H9 (cell line): ENCODE data around the gene DOK6. TPM values are rescaled to one million over a fixed set of nuclear protein-coding genes. Genes with fewer than 3 reads are reported as not detected.
"Not testable (repeated sequence)": the region's sequence is repeated elsewhere in the genome, so short reads cannot be mapped to it uniquely, and the experiment has no call there.

Experiments used
- DNase-seq: peaks from one replicate; pipeline ENCODE4 v3.0.0-alpha.2; 2017
- H2AFZ ChIP-seq: one replicate; pipeline ENCODE4 v1.6.1; 2013; ENCODE audit warnings: mild to moderate bottlenecking, low read length, control low read depth, moderate library complexity
- H2AK5ac ChIP-seq: 2 replicates; pipeline ENCODE4 v1.6.1; 2013; ENCODE audit warnings: low read length, control low read depth, mixed read lengths; ENCODE audit not compliant: insufficient read length
- H2BK120ac ChIP-seq: one replicate; pipeline ENCODE4 v1.6.1; 2013; ENCODE audit warnings: low read depth, mild to moderate bottlenecking, low read length, control low read depth, inconsistent platforms; ENCODE audit not compliant: poor library complexity, severe bottlenecking
- H2BK12ac ChIP-seq: 2 replicates; pipeline ENCODE4 v1.6.1; 2013; ENCODE audit warnings: low read length, control low read depth, mixed read lengths, low read depth; ENCODE audit not compliant: insufficient read length
- H2BK15ac ChIP-seq: 2 replicates; pipeline ENCODE4 v1.6.1; 2013; ENCODE audit warnings: low read depth, low read length, control low read depth
- H2BK20ac ChIP-seq: one replicate; pipeline ENCODE4 v1.6.1; 2013; ENCODE audit warnings: low read depth, mild to moderate bottlenecking, low read length, control low read depth, inconsistent platforms; ENCODE audit not compliant: poor library complexity, severe bottlenecking
- H2BK5ac ChIP-seq: 2 replicates; pipeline ENCODE4 v1.6.1; 2013; ENCODE audit warnings: low read length, control low read depth, mixed read lengths; ENCODE audit not compliant: insufficient read length
- H3K14ac ChIP-seq: 2 replicates; pipeline ENCODE4 v1.6.1; 2013; ENCODE audit warnings: low read length, control low read depth; ENCODE audit not compliant: insufficient read depth
- H3K18ac ChIP-seq: 2 replicates; pipeline ENCODE4 v1.6.1; 2013; ENCODE audit warnings: low read depth, mild to moderate bottlenecking, mixed read lengths, low read length, control low read depth; ENCODE audit not compliant: insufficient read length
- H3K23ac ChIP-seq: 2 replicates; pipeline ENCODE4 v1.6.1; 2013; ENCODE audit warnings: low read length, control low read depth, mixed read lengths, low read depth; ENCODE audit not compliant: insufficient read length
- H3K23me2 ChIP-seq: 2 replicates; pipeline ENCODE4 v1.6.1; 2013; ENCODE audit warnings: low read depth, mild to moderate bottlenecking, mixed read lengths, low read length, control low read depth; ENCODE audit not compliant: insufficient read length, poor library complexity, severe bottlenecking
- H3K27ac ChIP-seq: 2 replicates; pipeline ENCODE4 v1.5.1; 2013; ENCODE audit warnings: low read length, control low read depth, mixed read lengths, low read depth; ENCODE audit not compliant: insufficient read length
- H3K27me3 ChIP-seq: 2 replicates; pipeline ENCODE4 v1.6.1; 2013; ENCODE audit warnings: low read length, control low read depth, inconsistent platforms; ENCODE audit not compliant: insufficient read depth
- H3K4ac ChIP-seq: 2 replicates; pipeline ENCODE4 v1.6.1; 2013; ENCODE audit warnings: low read depth, mild to moderate bottlenecking, control low read depth, inconsistent platforms, low read length, moderate library complexity
- H3K4me1 ChIP-seq: 2 replicates; pipeline ENCODE4 v1.6.1; 2013; ENCODE audit warnings: low read length, control low read depth, inconsistent platforms; ENCODE audit not compliant: insufficient read depth
- H3K4me2 ChIP-seq: 2 replicates; pipeline ENCODE4 v1.6.1; 2013; ENCODE audit warnings: low read length, control low read depth, mixed read lengths; ENCODE audit not compliant: insufficient read length, insufficient read depth
- H3K56ac ChIP-seq: 2 replicates; pipeline ENCODE4 v1.6.1; 2013; ENCODE audit warnings: low read depth, mild to moderate bottlenecking, mixed read lengths, low read length, control low read depth; ENCODE audit not compliant: insufficient read length
- H3K79me1 ChIP-seq: 2 replicates; pipeline ENCODE4 v1.6.1; 2013; ENCODE audit warnings: low read depth, mild to moderate bottlenecking, moderate library complexity, low read length, control low read depth, inconsistent platforms; ENCODE audit not compliant: insufficient read depth, poor library complexity, severe bottlenecking
- H3K79me2 ChIP-seq: 2 replicates; pipeline ENCODE4 v1.6.1; 2013; ENCODE audit warnings: low read length, control low read depth, inconsistent platforms; ENCODE audit not compliant: insufficient read depth
- H3K9ac ChIP-seq: 2 replicates; pipeline ENCODE4 v1.6.1; 2013; ENCODE audit warnings: low read length, control low read depth, mixed read lengths; ENCODE audit not compliant: insufficient read length; ENCODE audit errors: extremely low read depth
- H3K9me3 ChIP-seq: one replicate; pipeline ENCODE4 v1.6.1; 2013; ENCODE audit warnings: low read depth, low read length, inconsistent platforms; ENCODE audit not compliant: control insufficient read depth
- H3T11ph ChIP-seq: one replicate; pipeline ENCODE4 v1.6.1; 2013; ENCODE audit warnings: mild to moderate bottlenecking, low read length, control low read depth, inconsistent platforms
- H4K20me1 ChIP-seq: one replicate; pipeline ENCODE4 v1.6.1; 2013; ENCODE audit not compliant: control insufficient read depth, insufficient read length, insufficient read depth
- H4K5ac ChIP-seq: 2 replicates; pipeline ENCODE4 v1.6.1; 2013; ENCODE audit warnings: low read depth, mild to moderate bottlenecking, mixed read lengths, low read length, control low read depth; ENCODE audit not compliant: insufficient read length
- H4K8ac ChIP-seq: replicated peaks from 2 replicates; pipeline ENCODE4 v1.6.1; 2013; ENCODE audit warnings: low read length, control low read depth, mixed read lengths, low read depth; ENCODE audit not compliant: insufficient read length
- H4K91ac ChIP-seq: 2 replicates; pipeline ENCODE4 v1.6.1; 2013; ENCODE audit warnings: low read depth, mild to moderate bottlenecking, moderate library complexity, mixed read lengths, low read length, control low read depth; ENCODE audit not compliant: insufficient read length
- H3K27ac Mint-ChIP-seq, 3 experiments: 2 replicates in 2 of 3; 3 replicates in 1 of 3; pipeline ENCODE4 v1.8.0; 2020 to 2021; ENCODE audit warnings: mixed read lengths in 3 of 3, mild to moderate bottlenecking in 1 of 3, moderate library complexity in 1 of 3
- H3K27me3 Mint-ChIP-seq: 2 replicates; pipeline ENCODE4 v1.8.0; 2021; ENCODE audit warnings: low read depth, mild to moderate bottlenecking, moderate library complexity, mixed read lengths
- H3K36me3 Mint-ChIP-seq, 3 experiments: 2 replicates in 2 of 3; 3 replicates in 1 of 3; pipeline ENCODE4 v1.8.0; 2020 to 2021; ENCODE audit warnings: low read depth in 3 of 3, mixed read lengths in 3 of 3; ENCODE audit not compliant: insufficient read depth in 1 of 3
- H3K4me1 Mint-ChIP-seq, 2 experiments: 2 replicates each; pipeline ENCODE4 v1.8.0; 2020; ENCODE audit warnings: mixed read lengths in 2 of 2
- H3K4me3 Mint-ChIP-seq, 2 experiments: 2 replicates in 1 of 2; 3 replicates in 1 of 2; pipeline ENCODE4 v1.8.0; 2020 to 2021; ENCODE audit warnings: mild to moderate bottlenecking in 2 of 2, mixed read lengths in 2 of 2, moderate library complexity in 1 of 2
- H3K9me3 Mint-ChIP-seq, 2 experiments: 2 replicates in 1 of 2; 3 replicates in 1 of 2; pipeline ENCODE4 v1.8.0; 2020; ENCODE audit warnings: mild to moderate bottlenecking in 2 of 2, mixed read lengths in 2 of 2, moderate library complexity in 1 of 2
- CTCF ChIP-seq: fragments of 200-600 bp; sonication (generic); conservative IDR thresholded peaks from 3 replicates; pipeline ENCODE4 v1.8.0; 2021; ENCODE audit warnings: antibody characterized with exemption, mild to moderate bottlenecking
- WGBS: extraction: QIAGEN DNeasy Blood & Tissue Kit; methylation state at CpG from one replicate; pipeline ENCODE4 v1.1.7; 2013; ENCODE audit warnings: missing lambda C conversion rate, low lambda C conversion rate, mixed read lengths; ENCODE audit not compliant: insufficient read length; ENCODE audit errors: extremely low coverage; 5-methylcytosine and 5-hydroxymethylcytosine counted together
- total RNA-seq: library from RNA; stranded (reverse); gene quantifications from 2 replicates; pipeline ENCODE4 v1.2.1, GENCODE V29; 2021

The DOK6 gene
- total RNA-seq, 1 experiment from 2014 or later = 0.20 TPM

- no peak overlapping the region for H2BK120ac ChIP-seq
- TF ChIP-seq CTCF = no peak
- no peak overlapping the region for H3K4ac ChIP-seq
- Mint-ChIP-seq H3K27me3 (no peaks in the 10 kb centered on the region), H3K9me3 (peaks cover 12 to 23% of the 10 kb centered on the region in 2 experiments), H3K27ac (no peak overlapping the region), H3K36me3 (peaks cover 7 to 12% (median 11%) of the 10 kb centered on the region in 3 experiments; a peak in 5 of 7 replicates), H3K4me3 (no peak overlapping the region), H3K4me1 (no peaks in the 10 kb centered on the region)
- H3K23me2 ChIP-seq = no peaks in the 10 kb centered on the region
- no peak overlapping the region for H2BK12ac ChIP-seq
- H3K79me2 ChIP-seq = no peaks in the 10 kb centered on the region
- no peak overlapping the region for H4K5ac ChIP-seq
- no peak overlapping the region for H2AFZ ChIP-seq
- H2BK5ac ChIP-seq = no peak overlapping the region
- H3K4me2 ChIP-seq = no peak overlapping the region
- no peaks in the 10 kb centered on the region for H3K4me1 ChIP-seq
- no peak overlapping the region for H4K91ac ChIP-seq
- no peaks in the 10 kb centered on the region for H3K27me3 ChIP-seq
- no peak overlapping the region for H2BK15ac ChIP-seq
- H3K9ac ChIP-seq = no peak overlapping the region
- H3K79me1 ChIP-seq = no peaks in the 10 kb centered on the region
- H3K14ac ChIP-seq = no peak overlapping the region
- H3T11ph ChIP-seq = no peak overlapping the region
- H4K8ac ChIP-seq = no peak overlapping the region
- H3K23ac ChIP-seq = no peak overlapping the region
- WGBS = no CpG with 5 or more reads among the region's 6 CpGs
- H3K56ac ChIP-seq = no peak overlapping the region
- H3K18ac ChIP-seq = no peak overlapping the region
- H3K27ac ChIP-seq = no peak overlapping the region
- H4K20me1 ChIP-seq = no peaks in the 10 kb centered on the region
- no peak overlapping the region for H2BK20ac ChIP-seq
- no peak for DNase-seq
- no peak overlapping the region for H2AK5ac ChIP-seq
- peaks cover 3% of the 10 kb centered on the region for H3K9me3 ChIP-seq
Observed at GRCh38 chr18:69358212-69358895, 42.3 kb upstream of the DOK6 start.

- H2BK15ac ChIP-seq, H4K5ac ChIP-seq, H2AFZ ChIP-seq, H3K27me3 ChIP-seq, H3K9ac ChIP-seq, H3K23ac ChIP-seq, H4K8ac ChIP-seq, H4K91ac ChIP-seq, H3K23me2 ChIP-seq, H2AK5ac ChIP-seq, H3K4ac ChIP-seq, H2BK5ac ChIP-seq, DNase-seq, H3K14ac ChIP-seq, H4K20me1 ChIP-seq, H3K4me2 ChIP-seq, H3K27ac ChIP-seq, H3K4me1 Mint-ChIP-seq, H2BK20ac ChIP-seq, H3K4me1 ChIP-seq, H3K4me3 Mint-ChIP-seq, H3K27me3 Mint-ChIP-seq, H3K79me2 ChIP-seq, H3K79me1 ChIP-seq, H2BK12ac ChIP-seq, H3K9me3 ChIP-seq, H3K56ac ChIP-seq, H3K27ac Mint-ChIP-seq, H3T11ph ChIP-seq, H3K18ac ChIP-seq, H2BK120ac ChIP-seq: not testable (repeated sequence)
- no CpG with 5 or more reads among the region's 1 CpG for WGBS
- peaks cover 12 to 23% of the 10 kb centered on the region in 2 experiments for H3K9me3 Mint-ChIP-seq
- H3K36me3 Mint-ChIP-seq = peaks cover 7 to 12% (median 11%) of the 10 kb centered on the region in 3 experiments; a peak in 5 of 7 replicates
Observed at GRCh38 chr18:69359768-69360167, 40.9 kb upstream of the DOK6 start.
